HG03066 (cell line): ENCODE measurements around the gene KRTAP20-2.

Experiments
- ATAC-seq: cut with Tn5 transposase; IDR thresholded peaks from one replicate; pipeline ENCODE4 v1.9.1; 2021; ENCODE audit warnings: low read depth; ENCODE audit not compliant: unreplicated experiment

KRTAP20-2 gene

GRCh38 chr21:30634906-30635305 lies at the start of gene KRTAP20-2:
KRTAP20-2 (plus strand) TSS chr21:30635206; CDS start chr21:30635264, 58 bp downstream.
- no peak for ATAC-seq

DNA sequence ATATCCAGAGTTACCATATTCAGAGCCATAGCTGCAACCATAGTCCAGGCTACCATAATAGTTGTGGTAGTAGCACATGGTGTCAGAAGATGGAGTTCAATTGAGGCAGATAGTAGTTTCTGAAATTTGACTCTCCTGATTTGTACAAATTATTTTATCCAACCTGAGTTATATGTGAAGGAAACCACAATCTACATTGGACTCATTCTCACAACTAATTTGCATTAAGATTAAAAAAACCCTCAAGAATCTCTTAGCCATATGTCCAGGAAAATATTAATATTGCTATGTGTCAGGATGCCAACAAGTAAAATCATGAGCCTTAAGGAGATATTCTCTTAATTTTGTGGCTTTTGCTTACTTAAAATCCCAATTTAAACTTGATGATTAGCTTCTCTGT lies 44.7 kb upstream of the KRTAP20-2 start, which contains the start of gene KRTAP22-2:
Gene KRTAP22-2, minus strand, starts transcription at position 101 of the 400 bp plus-strand sequence.
- no peak for ATAC-seq

DNA sequence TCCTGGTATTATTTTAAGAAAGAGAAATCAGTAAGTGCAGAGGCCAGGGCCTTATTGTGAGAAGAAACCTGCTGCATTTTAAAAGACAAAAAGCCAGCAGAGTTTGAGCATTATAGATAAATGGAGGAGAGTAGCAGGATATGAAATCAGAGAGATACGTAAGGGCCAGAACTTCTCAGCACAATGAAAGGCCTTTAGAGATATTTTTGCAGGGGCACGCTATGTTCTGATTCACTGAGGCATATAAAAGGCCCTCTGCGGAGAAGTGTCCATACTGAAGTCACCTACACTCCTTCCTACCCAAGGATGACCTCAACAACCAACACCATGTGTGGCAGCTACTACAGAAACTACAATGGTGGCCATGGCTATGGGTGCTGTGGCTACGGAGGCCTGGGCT lies 42.9 kb upstream of the KRTAP20-2 start, which contains the start of gene KRTAP6-3:
Gene KRTAP6-3, plus strand, starts transcription at position 301 of the 400 bp plus-strand sequence. Its CDS starts 6 bp downstream, at position 307.
- no peak for ATAC-seq

DNA sequence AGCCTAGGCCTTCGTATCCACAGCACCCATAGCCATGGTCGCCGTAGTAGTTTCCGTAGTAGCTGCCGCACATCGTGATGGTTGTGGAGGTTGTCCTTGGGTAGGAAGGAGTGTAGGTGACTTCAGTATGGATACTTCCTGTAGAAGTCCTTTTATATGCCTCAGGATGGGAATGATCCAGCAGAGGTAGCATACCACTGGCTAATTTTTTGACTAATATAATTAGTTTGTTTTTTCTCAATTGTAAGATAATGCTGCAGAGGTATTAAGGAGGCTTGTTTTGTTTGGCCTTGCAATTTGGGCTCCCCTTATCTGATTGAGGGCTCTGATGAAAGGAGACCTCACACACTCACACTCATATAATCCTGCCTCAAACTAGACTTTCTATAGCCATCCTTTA lies 36.2 kb upstream of the KRTAP20-2 start, which contains the start of gene KRTAP6-2:
Gene KRTAP6-2, minus strand, starts transcription at position 101 of the 400 bp plus-strand sequence. Its CDS starts 28 bp downstream, at position 73.
- ATAC-seq, result no peak

- no peak for ATAC-seq
Measured at GRCh38 chr21:30600787-30601186, 34.2 kb upstream of the KRTAP20-2 start, which contains the start of gene KRTAP22-1. KRTAP22-1 (plus strand) TSS chr21:30601087.

DNA sequence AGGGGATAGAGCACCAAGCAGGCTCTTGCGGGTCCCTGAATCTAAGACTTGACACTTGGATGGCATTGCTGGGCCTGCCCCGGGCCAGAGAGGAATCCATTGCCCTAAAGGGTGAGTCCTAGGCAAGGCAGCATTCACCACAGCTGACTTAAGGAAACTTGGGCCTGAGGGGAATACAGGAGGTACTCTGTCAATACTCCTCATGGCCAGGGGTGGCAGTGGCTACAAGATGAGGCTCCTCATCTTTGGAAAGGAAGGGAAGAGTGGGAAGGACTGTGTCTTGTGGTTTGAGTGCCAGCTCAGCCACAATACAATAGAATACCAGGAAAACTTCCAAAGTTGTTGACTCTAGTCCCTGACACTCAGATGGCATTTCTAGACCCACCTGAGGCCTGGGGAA lies 29.0 kb upstream of the KRTAP20-2 start:
- ATAC-seq, result no peak

GRCh38 chr21:30612132-30612531 lies 22.9 kb upstream of the KRTAP20-2 start:
- ATAC-seq, result no peak

- no peak for ATAC-seq
Measured at GRCh38 chr21:30613836-30614235, 21.2 kb upstream of the KRTAP20-2 start, which contains the start of gene KRTAP6-1. KRTAP6-1 (minus strand) TSS chr21:30613930; CDS start chr21:30613904, 26 bp downstream.

- no peak for ATAC-seq
Measured at GRCh38 chr21:30615199-30615598, 19.8 kb upstream of the KRTAP20-2 start.

DNA sequence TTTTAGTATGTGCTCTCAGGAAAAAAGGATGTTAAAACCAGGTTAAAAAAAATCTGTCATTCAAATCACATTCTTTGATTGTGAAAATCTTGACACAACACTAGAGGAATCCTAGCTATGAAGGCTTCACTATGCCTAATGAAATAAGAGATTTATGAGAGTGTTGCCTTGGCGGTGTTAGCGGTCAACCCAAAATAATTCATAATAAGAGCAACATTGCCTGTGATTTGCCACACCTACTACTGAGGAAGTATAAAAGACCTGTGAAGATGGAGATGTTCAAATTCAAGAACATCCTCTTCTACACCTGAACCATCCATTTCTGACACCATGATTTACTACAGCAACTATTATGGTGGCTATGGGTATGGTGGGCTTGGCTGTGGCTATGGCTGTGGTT lies 18.9 kb upstream of the KRTAP20-2 start, which contains the start of gene KRTAP20-1:
Gene KRTAP20-1, plus strand, starts transcription at position 301 of the 400 bp plus-strand sequence. Its CDS starts 30 bp downstream, at position 331.
- ATAC-seq, result no peak

GRCh38 chr21:30620080-30620479 lies 14.9 kb upstream of the KRTAP20-2 start:
- ATAC-seq, result no peak

- no peak for ATAC-seq
Measured at GRCh38 chr21:30620522-30620921, 14.5 kb upstream of the KRTAP20-2 start, which contains the start of gene KRTAP20-4. KRTAP20-4 (plus strand) TSS chr21:30620627.

DNA sequence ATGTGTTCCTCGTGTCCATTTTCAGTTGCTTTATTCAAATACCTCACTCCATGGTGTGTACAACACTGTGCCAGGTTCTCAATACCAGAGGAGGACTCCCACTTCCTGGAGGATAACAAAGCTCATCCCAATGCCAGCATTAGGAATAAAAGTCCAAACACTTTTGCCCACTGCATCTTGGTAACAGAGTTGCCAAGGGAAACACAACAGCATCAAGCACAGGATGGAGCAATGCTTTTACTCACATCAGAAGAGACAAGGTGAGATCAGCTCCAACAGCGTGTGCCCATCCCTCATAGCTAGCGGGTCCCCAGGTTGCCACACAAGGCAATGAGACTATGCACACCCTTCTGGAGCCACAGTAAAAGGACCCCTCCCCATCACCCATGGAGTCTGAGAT lies 11.6 kb upstream of the KRTAP20-2 start:
- no peak for ATAC-seq

DNA sequence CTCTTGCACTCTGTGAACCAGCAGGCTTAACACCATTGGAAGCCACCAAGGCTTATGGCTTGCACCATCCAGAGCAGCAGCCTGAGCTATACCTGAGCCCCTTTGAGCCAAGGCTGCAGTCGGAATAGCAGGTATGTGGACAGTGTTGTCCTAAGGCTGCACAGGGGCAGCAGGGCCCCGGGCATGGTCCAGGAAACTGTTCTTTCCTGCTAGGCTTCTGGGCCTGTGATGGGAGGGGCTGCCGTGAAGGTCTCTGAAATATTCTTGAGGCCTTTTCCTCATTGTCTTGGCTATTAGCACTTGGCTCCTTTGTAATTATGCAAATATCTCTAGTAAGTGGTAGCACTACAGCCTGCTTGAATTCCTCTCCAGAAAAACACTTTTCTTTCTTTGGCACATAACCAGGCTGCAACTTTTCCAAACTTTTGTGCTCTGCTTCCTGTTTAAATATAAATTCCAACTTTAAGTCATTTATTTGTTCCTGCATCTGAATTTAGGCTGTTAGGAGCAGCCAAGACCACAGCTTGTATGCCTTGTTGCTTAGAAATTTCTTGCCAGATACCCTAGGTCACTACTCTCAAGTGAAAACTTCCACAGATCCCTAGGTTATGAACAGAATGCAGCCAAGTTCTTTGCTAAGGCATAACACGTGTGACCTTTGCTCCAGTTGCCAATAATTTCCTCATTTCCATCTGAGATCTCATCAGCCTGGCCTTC lies 9.4 kb upstream of the KRTAP20-2 start:
- ATAC-seq, result no peak

DNA sequence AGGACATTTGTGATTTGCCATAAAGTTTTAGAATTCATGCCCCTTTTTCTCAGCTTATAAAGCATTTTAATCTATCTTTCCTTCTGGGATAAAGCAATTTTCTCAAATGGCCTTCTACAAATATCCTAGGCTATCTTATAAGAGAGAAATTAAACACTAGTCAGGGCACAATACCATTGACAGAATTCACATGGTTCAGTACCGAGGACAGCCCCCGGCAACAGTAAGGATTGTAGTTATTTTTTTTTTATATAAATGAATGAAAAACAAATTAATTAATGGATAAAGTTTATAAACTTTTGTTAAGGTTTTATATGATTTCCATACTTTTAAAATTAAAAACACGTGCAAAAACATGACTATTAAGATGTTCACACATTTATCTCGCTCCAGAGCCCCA lies 6.9 kb upstream of the KRTAP20-2 start:
- no peak for ATAC-seq

- ATAC-seq, result no peak
Measured at GRCh38 chr21:30629200-30629599, 5.8 kb upstream of the KRTAP20-2 start.

GRCh38 chr21:30638686-30639085 lies 3.7 kb downstream of the KRTAP20-2 start:
- ATAC-seq, result no peak

GRCh38 chr21:30642564-30642963 lies 7.6 kb downstream of the KRTAP20-2 start, which contains the start of gene KRTAP20-3:
KRTAP20-3 (plus strand) TSS chr21:30642864.
- ATAC-seq, result no peak

DNA sequence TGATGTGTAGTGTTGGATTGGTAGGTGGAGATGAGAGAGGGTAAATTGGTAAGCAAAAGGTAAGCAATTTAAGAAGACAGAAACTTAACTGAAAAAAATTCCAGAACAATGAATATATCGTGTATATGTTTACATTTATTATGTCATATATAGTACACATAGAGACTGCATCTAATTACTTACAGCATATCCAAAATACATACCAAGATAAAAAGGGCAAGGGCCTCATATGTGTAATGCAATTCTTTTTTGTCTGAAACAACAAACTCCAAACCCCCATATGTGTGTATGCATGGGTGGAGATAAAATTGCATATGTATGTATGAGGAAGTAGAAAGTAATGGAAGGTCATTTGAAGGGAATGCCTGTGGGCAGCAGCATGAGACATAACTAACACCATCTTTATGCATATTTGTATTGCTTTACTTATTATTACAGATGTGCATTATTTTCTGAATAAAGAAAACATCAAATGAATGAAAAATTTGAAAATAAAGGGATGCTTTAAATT lies 12.0 kb downstream of the KRTAP20-2 start:
- ATAC-seq, result no peak

- ATAC-seq, result no peak
Measured at GRCh38 chr21:30652891-30653290, 17.9 kb downstream of the KRTAP20-2 start.

DNA sequence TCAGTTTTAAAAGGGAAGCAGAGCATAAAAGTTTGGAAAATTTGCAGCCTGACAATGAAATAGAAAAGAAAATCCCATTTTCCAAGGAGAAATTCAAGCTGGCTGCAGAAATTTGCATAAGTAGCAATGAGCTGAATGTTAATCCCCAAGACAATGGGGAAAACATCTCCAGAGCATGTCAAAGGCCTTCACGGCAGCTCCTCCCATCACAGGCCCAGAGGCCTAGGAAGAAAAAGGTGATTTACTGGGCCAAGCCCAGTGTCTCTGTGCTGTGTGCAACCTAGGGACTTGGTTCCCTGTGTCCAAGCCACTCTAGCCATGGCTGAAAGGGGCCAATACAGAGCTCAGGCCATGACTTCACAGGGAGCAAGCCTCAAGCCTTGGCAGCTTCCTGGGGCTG lies 33.8 kb downstream of the KRTAP20-2 start:
- ATAC-seq, result no peak
